ENCODE measurements around the gene OGDH.

The OGDH gene

GRCh38 chr7:44567884-44568283 lies 38.5 kb upstream of the OGDH start:
- Histone ChIP-seq H3K4me3 (no peak overlapping the region), H3K36me3 (peaks cover 64 to 97% (median 90%) of the 10 kb centered on the region in 3 donors), H3K4me1 (peaks cover 0 to 11% (median 6%) of the 10 kb centered on the region in 4 donors), H3K27ac (no peak overlapping the region), H3K9me3 (no peaks in the 10 kb centered on the region), H3K27me3 (no peaks in the 10 kb centered on the region)
- intact Hi-C loops (cut with DNase I; ENCODE audit: low total_unique reads), result loop anchor here (5.0 to 10.0 kb wide), 3 partner anchors 73 to 546 kb away; partner anchors contain the start of gene NUDCD3
- peak in 1 of 2 donors; percentile 48 for DNase-seq
- no peak for TF ChIP-seq CTCF (IDR thresholded peaks at IDR 0.05)

GRCh38 chr7:44568771-44569560 lies 37.5 kb upstream of the OGDH start:
- Histone ChIP-seq H3K27ac (no peak overlapping the region), H3K4me1 (peaks cover 0 to 16% (median 11%) of the 10 kb centered on the region in 4 donors), H3K27me3 (no peaks in the 10 kb centered on the region), H3K9me3 (no peaks in the 10 kb centered on the region), H3K36me3 (peaks cover 59 to 89% (median 86%) of the 10 kb centered on the region in 3 donors), H3K4me3 (no peak overlapping the region)
- peak in 1 of 2 donors; percentile 59 for DNase-seq
- TF ChIP-seq CTCF (IDR thresholded peaks at IDR 0.05), result no peak
- intact Hi-C loops (cut with DNase I; ENCODE audit: low total_unique reads), result loop anchor here (5.0 to 10.0 kb wide), 3 partner anchors 74 to 547 kb away; partner anchors contain the start of gene NUDCD3

- Histone ChIP-seq H3K9me3 (no peaks in the 10 kb centered on the region), H3K27me3 (no peaks in the 10 kb centered on the region), H3K4me3 (no peak overlapping the region), H3K4me1 (peaks cover 0 to 24% (median 20%) of the 10 kb centered on the region in 4 donors), H3K27ac (no peak overlapping the region), H3K36me3 (peaks cover 59 to 79% (median 76%) of the 10 kb centered on the region in 3 donors)
- DNase-seq, result peak in 1 of 2 donors; percentile 43
- TF ChIP-seq CTCF (IDR thresholded peaks at IDR 0.05), result no peak
- intact Hi-C loops (cut with DNase I; ENCODE audit: low total_unique reads), result loop anchor here (5.0 to 10.0 kb wide), 3 partner anchors 75 to 548 kb away; partner anchors contain the start of gene NUDCD3
Observed at GRCh38 chr7:44569959-44570358, 36.5 kb upstream of the OGDH start.

GRCh38 chr7:44572771-44573170 lies 33.7 kb upstream of the OGDH start:
- no peak for TF ChIP-seq CTCF (IDR thresholded peaks at IDR 0.05)
- peaks cover 0 to 26% (median 22%) of the 10 kb centered on the region in 4 donors for H3K4me1 ChIP-seq
- H3K27ac ChIP-seq, result peak overlapping the region in 1 of 2 donors; percentile 94
- peak overlapping the region; percentile 79 to 99 for H3K4me3 ChIP-seq
- no peaks in the 10 kb centered on the region for H3K9me3 ChIP-seq
- intact Hi-C loops (cut with DNase I; ENCODE audit: low total_unique reads), result no loop called here
- peak in 1 of 2 donors; percentile 38 for DNase-seq
- no peaks in the 10 kb centered on the region for H3K27me3 ChIP-seq
- peaks cover 47 to 66% (median 56%) of the 10 kb centered on the region in 3 donors for H3K36me3 ChIP-seq

GRCh38 chr7:44573464-44574286 lies 32.8 kb upstream of the OGDH start, which contains the start of gene DDX56:
Gene DDX56, minus strand, starts transcription at chr7:44573908. Its CDS starts 13 bp downstream, at chr7:44573895.
- Histone ChIP-seq H3K9me3 (no peaks in the 10 kb centered on the region), H3K27ac (peak within 1 kb of the TSS; percentile 94), H3K4me3 (peak within 1 kb of the TSS; percentile 79 to 99), H3K36me3 (peaks cover 37 to 65% (median 53%) of the 10 kb centered on the region in 3 donors), H3K27me3 (no peaks in the 10 kb centered on the region), H3K4me1 (peaks cover 0 to 26% (median 22%) of the 10 kb centered on the region in 4 donors)
- peak; percentile 94 to 96 for DNase-seq
- no peak for TF ChIP-seq CTCF (IDR thresholded peaks at IDR 0.05)
- intact Hi-C loops (cut with DNase I; ENCODE audit: low total_unique reads), result no loop called here
